ENCODE data around the gene PLCD3. TPM values are rescaled to one million over a fixed set of nuclear protein-coding genes. Genes with fewer than 3 reads are reported as not detected.

PLCD3 gene
- total RNA-seq, 4 donors from 2014 or later: 11.6 to 44.4 (median 18.4) TPM

- peaks cover 0 to 11% (median 0%) of the 10 kb centered on the region in 4 donors for H3K4me1 ChIP-seq
- peak overlapping the region in 1 of 4 donors; percentile 17 for H3K27ac ChIP-seq
- H3K4me3 ChIP-seq: no peak overlapping the region
- H3K27me3 ChIP-seq: no peaks in the 10 kb centered on the region
- TF ChIP-seq POLR2A (IDR thresholded peaks at IDR 0.05): no peak
- TF ChIP-seq, protein P1, sequence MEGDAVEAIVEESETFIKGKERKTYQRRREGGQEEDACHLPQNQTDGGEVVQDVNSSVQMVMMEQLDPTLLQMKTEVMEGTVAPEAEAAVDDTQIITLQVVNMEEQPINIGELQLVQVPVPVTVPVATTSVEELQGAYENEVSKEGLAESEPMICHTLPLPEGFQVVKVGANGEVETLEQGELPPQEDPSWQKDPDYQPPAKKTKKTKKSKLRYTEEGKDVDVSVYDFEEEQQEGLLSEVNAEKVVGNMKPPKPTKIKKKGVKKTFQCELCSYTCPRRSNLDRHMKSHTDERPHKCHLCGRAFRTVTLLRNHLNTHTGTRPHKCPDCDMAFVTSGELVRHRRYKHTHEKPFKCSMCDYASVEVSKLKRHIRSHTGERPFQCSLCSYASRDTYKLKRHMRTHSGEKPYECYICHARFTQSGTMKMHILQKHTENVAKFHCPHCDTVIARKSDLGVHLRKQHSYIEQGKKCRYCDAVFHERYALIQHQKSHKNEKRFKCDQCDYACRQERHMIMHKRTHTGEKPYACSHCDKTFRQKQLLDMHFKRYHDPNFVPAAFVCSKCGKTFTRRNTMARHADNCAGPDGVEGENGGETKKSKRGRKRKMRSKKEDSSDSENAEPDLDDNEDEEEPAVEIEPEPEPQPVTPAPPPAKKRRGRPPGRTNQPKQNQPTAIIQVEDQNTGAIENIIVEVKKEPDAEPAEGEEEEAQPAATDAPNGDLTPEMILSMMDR (IDR thresholded peaks at IDR 0.05): no peak
- H3K36me3 ChIP-seq: peaks cover 0 to 91% (median 0%) of the 10 kb centered on the region in 3 donors
- H3K9me3 ChIP-seq: no peaks in the 10 kb centered on the region
- no peak for DNase-seq
Observed at GRCh38 chr17:45087978-45088377, 44.3 kb downstream of the PLCD3 start.

DNA sequence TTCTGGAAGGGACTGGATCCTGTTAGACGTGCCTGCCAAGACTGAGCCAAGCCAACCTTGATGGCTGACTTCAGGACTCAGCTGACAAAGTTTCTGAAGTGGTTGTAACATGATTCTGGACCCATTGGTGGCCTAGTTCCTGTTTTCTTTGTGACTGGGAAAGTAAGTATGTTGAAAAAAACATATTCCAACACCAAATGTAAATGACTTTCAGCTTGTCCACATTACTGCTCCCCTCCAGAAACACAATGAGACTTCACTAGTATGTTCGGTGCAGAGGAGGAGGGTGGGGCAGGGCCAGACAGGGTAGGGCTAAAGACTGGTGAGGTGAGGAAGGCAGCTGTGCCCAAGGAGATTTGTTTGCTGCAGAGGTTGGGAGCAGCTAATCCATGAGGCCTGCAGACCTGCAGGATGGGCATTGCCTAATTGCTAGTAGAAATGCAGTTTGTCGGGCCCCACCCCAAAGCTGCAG is 44.8 kb downstream of the PLCD3 start:
- Histone ChIP-seq H3K36me3 (peaks cover 0 to 93% (median 0%) of the 10 kb centered on the region in 3 donors), H3K27ac (no peak overlapping the region)
- TF ChIP-seq POLR2A (IDR thresholded peaks at IDR 0.05): no peak
- TF ChIP-seq, protein P1 (IDR thresholded peaks at IDR 0.05): no peak

DNA sequence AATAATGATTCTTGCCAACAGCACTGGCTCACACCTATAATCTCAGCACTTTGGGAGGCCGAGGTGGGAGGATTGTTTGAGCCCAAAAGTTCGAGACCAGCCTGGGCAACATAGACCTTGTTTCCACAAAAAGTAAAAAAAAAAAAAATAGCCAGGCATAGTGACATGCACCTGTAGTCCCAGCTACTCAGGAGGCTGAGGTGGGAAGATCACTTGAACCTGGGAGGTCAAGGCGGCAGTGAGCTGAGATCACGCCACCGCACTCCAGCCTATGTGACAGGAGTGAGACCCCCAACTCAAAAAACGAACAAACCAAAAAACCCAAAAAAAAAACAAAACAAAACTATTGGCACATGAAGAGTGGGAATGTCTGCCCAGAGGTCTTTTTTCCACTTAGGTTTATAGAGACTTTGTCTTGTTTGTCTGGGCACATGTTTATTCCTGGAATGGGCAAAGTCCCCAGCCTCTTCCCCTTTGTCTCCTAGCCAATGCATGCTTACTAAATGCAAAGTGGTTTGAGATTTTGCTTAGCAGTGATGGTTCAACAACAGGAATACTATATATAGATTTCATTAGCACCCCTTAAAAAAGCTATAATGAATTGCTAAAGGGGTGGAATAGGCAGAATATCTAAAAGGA is 45.3 kb downstream of the PLCD3 start:
- DNase-seq: no peak
- Histone ChIP-seq H3K27me3 (no peaks in the 10 kb centered on the region), H3K4me3 (no peak overlapping the region), H3K27ac (no peak overlapping the region), H3K4me1 (peaks cover 0 to 5% (median 0%) of the 10 kb centered on the region in 4 donors), H3K36me3 (peaks cover 0 to 96% (median 0%) of the 10 kb centered on the region in 3 donors), H3K9me3 (no peaks in the 10 kb centered on the region)
- TF ChIP-seq, protein P1 (IDR thresholded peaks at IDR 0.05): no peak
- TF ChIP-seq POLR2A (IDR thresholded peaks at IDR 0.05): no peak

More for the DNA sequence above, 44.8 kb downstream of the PLCD3 start:
- no peaks in the 10 kb centered on the region for H3K9me3 ChIP-seq
- H3K4me3 ChIP-seq: no peak overlapping the region
- no peak for DNase-seq
- H3K27me3 ChIP-seq: no peaks in the 10 kb centered on the region
- H3K4me1 ChIP-seq: peaks cover 0 to 11% (median 0%) of the 10 kb centered on the region in 4 donors

DNA sequence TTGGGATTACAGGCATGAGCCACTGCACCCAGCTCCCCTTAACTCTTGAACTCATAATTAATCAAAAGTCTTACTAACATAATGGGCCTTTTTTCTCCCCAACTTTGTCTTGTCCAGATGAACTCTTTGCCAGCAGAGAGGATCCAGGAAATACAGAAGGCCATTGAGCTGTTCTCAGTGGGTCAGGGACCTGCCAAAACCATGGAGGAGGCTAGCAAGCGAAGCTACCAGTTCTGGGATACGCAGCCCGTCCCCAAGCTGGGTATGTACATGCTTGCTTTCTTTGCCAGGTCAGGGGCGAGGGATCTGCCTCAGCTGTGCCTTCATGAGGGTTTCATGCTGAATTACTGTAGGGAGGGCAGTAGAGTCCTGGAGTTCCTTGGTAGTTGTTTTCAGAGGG is 45.9 kb downstream of the PLCD3 start:
- Histone ChIP-seq H3K36me3 (peaks cover 0 to 96% (median 0%) of the 10 kb centered on the region in 3 donors), H3K4me3 (no peak overlapping the region), H3K27me3 (no peaks in the 10 kb centered on the region), H3K27ac (no peak overlapping the region), H3K9me3 (no peaks in the 10 kb centered on the region), H3K4me1 (no peaks in the 10 kb centered on the region)
- no peak for TF ChIP-seq POLR2A (IDR thresholded peaks at IDR 0.05)
- TF ChIP-seq, protein P1 (IDR thresholded peaks at IDR 0.05): no peak
- no peak for DNase-seq

DNA sequence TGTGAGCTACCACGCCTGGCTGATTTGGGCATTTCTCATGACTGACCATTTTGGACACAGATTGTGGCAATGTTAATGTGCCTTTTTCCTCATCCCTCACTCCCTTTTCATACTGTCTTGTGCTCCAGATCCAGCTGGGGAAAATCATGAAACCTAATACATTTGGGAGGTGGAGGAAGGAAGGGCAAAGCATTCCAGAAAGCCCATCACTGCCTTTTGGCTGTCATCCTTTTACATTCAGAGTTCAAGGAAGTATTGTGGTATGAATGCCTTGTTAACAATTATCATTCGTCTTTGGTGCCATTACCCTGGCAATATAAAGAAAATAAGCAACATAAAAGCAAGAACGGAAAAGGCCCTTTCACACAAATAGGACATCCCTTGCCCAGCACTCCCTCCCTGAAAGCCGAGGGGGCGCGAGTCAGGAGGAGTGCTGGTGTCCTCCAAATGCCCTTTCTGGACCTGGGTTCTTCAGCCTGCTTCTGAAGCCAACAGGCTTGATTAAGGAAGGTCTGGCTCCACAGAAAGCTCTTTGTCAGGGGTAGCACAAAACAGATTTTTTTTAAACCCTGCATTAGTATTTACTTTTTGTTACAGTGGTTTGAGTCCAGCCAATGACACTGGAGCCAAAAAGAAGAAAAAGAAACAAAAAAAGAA is 51.1 kb downstream of the PLCD3 start:
- H3K27ac ChIP-seq: no peak overlapping the region
- H3K4me3 ChIP-seq: no peak overlapping the region
- TF ChIP-seq, protein P1 (IDR thresholded peaks at IDR 0.05): no peak
- TF ChIP-seq POLR2A (IDR thresholded peaks at IDR 0.05): no peak
- no peaks in the 10 kb centered on the region for H3K27me3 ChIP-seq
- DNase-seq: no peak
- H3K4me1 ChIP-seq: peaks cover 0 to 7% (median 2%) of the 10 kb centered on the region in 4 donors
- peaks cover 0 to 60% (median 0%) of the 10 kb centered on the region in 3 donors for H3K36me3 ChIP-seq
- H3K9me3 ChIP-seq: no peaks in the 10 kb centered on the region

Data from Peyer's patch (tissue), 4 donors.